HCT116 (cell line): Measurements from ENCODE around the gene ACOT2. TPM values are rescaled to one million over a fixed set of nuclear protein-coding genes. Genes with fewer than 3 reads are reported as not detected.

ENCODE experiments used
- ATAC-seq: fragments of 200-7000 bp; cut with Tn5 transposase; 2 replicates; pipeline ENCODE4 v1.9.1; 2020; ENCODE audit warnings: mild to moderate bottlenecking, moderate library complexity
- BruUV-seq: library from RNA; stranded (reverse); fragments of 400-500 nt; replicated peaks from 2 replicates; lab custom pipeline; 2021; lab: Mats Ljungman, UMichigan
- CTCF ChIA-PET: fragments of 300-600 bp; sonication (Branson Sonifier 250); formaldehyde crosslinking; loops from one replicate; lab custom pipeline; 2021; ENCODE audit warnings: antibody characterized with exemption; lab: Charles Lee
- POLR2A ChIA-PET: fragments of 300-600, 350-600 bp; sonication (Branson Sonifier 250); formaldehyde crosslinking; loops from one replicate; lab custom pipeline; 2021; ENCODE audit warnings: antibody characterized with exemption; lab: Charles Lee
- RAD21 ChIA-PET, 2 experiments: fragments of 300-600 bp; sonication (Branson Sonifier 250); formaldehyde crosslinking; loops; one replicate each; lab custom pipeline; 2023; ENCODE audit warnings: low total read pairs in 2 of 2; ENCODE audit not compliant: uncharacterized antibody in 2 of 2, unreplicated experiment in 2 of 2, low non-redundant PET in 1 of 2; lab: Charles Lee
- DNase-seq: peaks from one replicate; pipeline ENCODE4 v3.0.0-alpha.2; 2010; ENCODE audit warnings: low read depth, low spot score
- H2AFZ ChIP-seq: fragments of 200-600 bp; shearing (Covaris generic), sonication (generic); 2 replicates; pipeline ENCODE4 v1.6.1; 2017; ENCODE audit warnings: low read depth, mixed run types, mixed read lengths, antibody characterized with exemption, low read length; ENCODE audit not compliant: poor library complexity, severe bottlenecking
- H3K27ac ChIP-seq: 2 replicates; pipeline ENCODE4 v1.5.1; 2012; ENCODE audit warnings: low read depth, low read length
- H3K27me3 ChIP-seq: fragments of 200-600 bp; sonication (generic); 2 replicates; pipeline ENCODE4 v1.6.1; 2016; ENCODE audit warnings: mixed run types, low read length, mixed read lengths; ENCODE audit not compliant: insufficient read depth
- H3K36me3 ChIP-seq, 2 experiments: fragments of 200-500 bp in 1 of 2; fragments of 200-600 bp in 1 of 2; sonication (Bioruptor generic) in 1 of 2; sonication (generic) in 1 of 2; 2 replicates each; pipeline versions ENCODE4 v1.5.1 to v1.6.1; 2014 to 2016; ENCODE audit warnings: low read length in 2 of 2, inconsistent platforms in 1 of 2, mixed read lengths in 1 of 2, mixed run types in 1 of 2; ENCODE audit not compliant: insufficient read depth in 2 of 2, control insufficient read depth in 1 of 2
- H3K4me1 ChIP-seq, 2 experiments: fragments of 200-600 bp in 1 of 2; sonication (generic) in 1 of 2; 2 replicates each; pipeline versions ENCODE4 v1.5.1 to v1.6.1; 2012 to 2017; ENCODE audit warnings: low read length in 2 of 2, inconsistent platforms in 1 of 2, mild to moderate bottlenecking in 1 of 2, mixed read lengths in 1 of 2, mixed run types in 1 of 2, moderate library complexity in 1 of 2; ENCODE audit not compliant: insufficient read depth in 2 of 2, control insufficient read depth in 1 of 2
- H3K4me2 ChIP-seq: fragments of 200-600 bp; sonication (generic); 2 replicates; pipeline ENCODE4 v1.6.1; 2017; ENCODE audit warnings: mixed run types, low read length, mixed read lengths
- H3K4me3 ChIP-seq, 2 experiments: fragments of 200-600 bp in 1 of 2; sonication (generic) in 1 of 2; replicated peaks in 1 of 2; 2 replicates each; pipeline ENCODE4 v1.5.1; 2011 to 2016; ENCODE audit warnings: low read length in 2 of 2, control low read depth in 1 of 2, low read depth in 1 of 2, mild to moderate bottlenecking in 1 of 2, mixed read lengths in 1 of 2, mixed run types in 1 of 2
- H3K79me2 ChIP-seq: fragments of 200-600 bp; sonication (generic); 2 replicates; pipeline ENCODE4 v1.6.1; 2017; ENCODE audit warnings: mild to moderate bottlenecking, mixed run types, low read length, moderate library complexity, mixed read lengths; ENCODE audit not compliant: insufficient read depth
- H3K9ac ChIP-seq: fragments of 200-600 bp; sonication (generic); 2 replicates; pipeline ENCODE4 v1.6.1; 2016; ENCODE audit warnings: low read length, mixed read lengths
- H3K9me2 ChIP-seq: fragments of 200-600 bp; sonication (generic), shearing (Covaris generic); 2 replicates; pipeline ENCODE4 v1.6.1; 2017; ENCODE audit warnings: mixed run types, mild to moderate bottlenecking, moderate library complexity; ENCODE audit not compliant: insufficient read depth
- H3K9me3 ChIP-seq, 2 experiments: fragments of 200-500 bp in 1 of 2; fragments of 200-600 bp in 1 of 2; sonication (Bioruptor generic) in 1 of 2; sonication (generic) in 1 of 2; 2 replicates each; pipeline ENCODE4 v1.6.1; 2014 to 2017; ENCODE audit warnings: low read length in 2 of 2, mixed read lengths in 2 of 2, inconsistent platforms in 1 of 2, low read depth in 1 of 2, mild to moderate bottlenecking in 1 of 2, mixed run types in 1 of 2, moderate library complexity in 1 of 2; ENCODE audit not compliant: control insufficient read depth in 1 of 2, insufficient read depth in 1 of 2
- H4K20me1 ChIP-seq: fragments of 200-600 bp; sonication (generic), shearing (Covaris generic); 2 replicates; pipeline ENCODE4 v1.6.1; 2017; ENCODE audit warnings: mixed run types, mild to moderate bottlenecking, moderate library complexity; ENCODE audit not compliant: insufficient read depth
- CEBPB ChIP-seq: IDR thresholded peaks from 2 replicates; pipeline ENCODE4 v1.6.1; 2012; ENCODE audit warnings: low read depth
- EGR1 ChIP-seq: IDR thresholded peaks from 2 replicates; pipeline ENCODE4 v1.6.1; 2012; ENCODE audit warnings: low read depth
- ELF1 ChIP-seq: IDR thresholded peaks from 2 replicates; pipeline ENCODE4 v1.6.1; 2012; ENCODE audit warnings: low read depth, borderline replicate concordance
- EZH2 ChIP-seq: fragments of 200-600 bp; sonication (generic); IDR thresholded peaks from 2 replicates; pipeline ENCODE4 v1.6.1; 2017; ENCODE audit warnings: antibody characterized with exemption, mixed run types
- EZH2phosphoT487 ChIP-seq: fragments of 200-600 bp; IDR thresholded peaks from 2 replicates; pipeline ENCODE4 v1.6.1; 2018; ENCODE audit warnings: antibody characterized with exemption, borderline replicate concordance
- FOSL1 ChIP-seq: IDR thresholded peaks from 2 replicates; pipeline ENCODE4 v1.6.1; 2012; ENCODE audit warnings: low read depth
- JUND ChIP-seq: IDR thresholded peaks from 2 replicates; pipeline ENCODE4 v1.6.1; 2012
- POLR2A ChIP-seq: IDR thresholded peaks from 2 replicates; pipeline ENCODE4 v1.7.0; 2011; ENCODE audit warnings: borderline replicate concordance; ENCODE audit not compliant: insufficient read depth, insufficient read length; ENCODE audit errors: extremely low read depth
- POLR2AphosphoS5 ChIP-seq: IDR thresholded peaks from 2 replicates; pipeline ENCODE4 v1.6.1; 2011; ENCODE audit warnings: mild to moderate bottlenecking, low read depth, low read length, moderate library complexity
- RAD21 ChIP-seq: IDR thresholded peaks from 2 replicates; pipeline ENCODE4 v1.6.1; 2012; ENCODE audit warnings: low read depth, mild to moderate bottlenecking
- SIN3A ChIP-seq: IDR thresholded peaks from 2 replicates; pipeline ENCODE4 v1.6.1; 2012; ENCODE audit warnings: low read depth
- SP1 ChIP-seq: IDR thresholded peaks from 2 replicates; pipeline ENCODE4 v1.6.1; 2012; ENCODE audit warnings: low read depth
- SRF ChIP-seq: IDR thresholded peaks from 2 replicates; pipeline ENCODE4 v1.6.1; 2012; ENCODE audit warnings: low read depth
- TCF7L2 ChIP-seq: IDR thresholded peaks from 2 replicates; pipeline ENCODE4 v1.7.0; 2011; ENCODE audit warnings: borderline replicate concordance, inconsistent platforms; ENCODE audit not compliant: insufficient read depth, insufficient read length; ENCODE audit errors: extremely low read depth
- YY1 ChIP-seq: IDR thresholded peaks from 2 replicates; pipeline ENCODE4 v1.6.1; 2011; ENCODE audit warnings: low read length, low read depth, moderate library complexity, mild to moderate bottlenecking; ENCODE audit not compliant: insufficient replicate concordance; ENCODE audit errors: extremely low read depth
- ZFX ChIP-seq: fragments of 450-650 bp; IDR thresholded peaks from 2 replicates; pipeline ENCODE4 v1.6.1; 2017
- intact Hi-C: fragments of 100-400 bp; cut with micrococcal nuclease; formaldehyde crosslinking; loops from 2 replicates; pipeline ENCODE4 v1.10.0; 2022
- total RNA-seq: library from RNA; stranded (reverse); gene quantifications from one replicate; pipeline ENCODE4 v1.2.1, GENCODE V29; 2021; ENCODE audit not compliant: unreplicated experiment
- TF ChIP-seq, protein P1 (sequence below): IDR thresholded peaks from 2 replicates; pipeline ENCODE4 v1.6.1; 2011; ENCODE audit warnings: mild to moderate bottlenecking, low read length, moderate library complexity; ENCODE audit not compliant: insufficient replicate concordance; ENCODE audit errors: extremely low read depth
- TF ChIP-seq, protein P2 (sequence below): IDR thresholded peaks from 2 replicates; pipeline ENCODE4 v1.6.1; 2012
- TF ChIP-seq, protein P3 (sequence below): IDR thresholded peaks from 2 replicates; pipeline ENCODE4 v1.6.1; 2012

The ACOT2 gene
- total RNA-seq, 1 experiment from 2014 or later: 0.44 TPM

DNA sequence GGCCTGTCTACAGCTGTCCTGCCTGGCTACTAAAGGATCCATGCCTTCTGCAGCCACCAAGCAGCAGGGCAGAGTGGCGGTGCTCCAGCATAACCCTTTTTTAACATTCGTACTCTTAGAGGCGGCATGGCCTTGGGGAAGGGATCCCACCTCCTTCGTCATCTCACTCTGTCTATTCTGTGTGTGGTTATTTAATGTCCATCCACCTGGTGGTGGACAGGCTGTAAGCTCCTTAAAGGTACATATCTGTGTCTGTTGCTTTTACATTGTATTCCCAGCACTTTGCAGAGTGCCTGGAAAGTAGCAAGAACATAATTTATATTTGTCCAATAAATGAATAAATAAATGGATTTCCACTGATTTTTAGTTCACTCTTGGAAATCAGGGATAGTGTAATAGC, 47.8 kb upstream of the ACOT2 start (continued):
- TF ChIP-seq RAD21 (no peak), CEBPB (no peak)
- TF ChIP-seq, protein P1, sequence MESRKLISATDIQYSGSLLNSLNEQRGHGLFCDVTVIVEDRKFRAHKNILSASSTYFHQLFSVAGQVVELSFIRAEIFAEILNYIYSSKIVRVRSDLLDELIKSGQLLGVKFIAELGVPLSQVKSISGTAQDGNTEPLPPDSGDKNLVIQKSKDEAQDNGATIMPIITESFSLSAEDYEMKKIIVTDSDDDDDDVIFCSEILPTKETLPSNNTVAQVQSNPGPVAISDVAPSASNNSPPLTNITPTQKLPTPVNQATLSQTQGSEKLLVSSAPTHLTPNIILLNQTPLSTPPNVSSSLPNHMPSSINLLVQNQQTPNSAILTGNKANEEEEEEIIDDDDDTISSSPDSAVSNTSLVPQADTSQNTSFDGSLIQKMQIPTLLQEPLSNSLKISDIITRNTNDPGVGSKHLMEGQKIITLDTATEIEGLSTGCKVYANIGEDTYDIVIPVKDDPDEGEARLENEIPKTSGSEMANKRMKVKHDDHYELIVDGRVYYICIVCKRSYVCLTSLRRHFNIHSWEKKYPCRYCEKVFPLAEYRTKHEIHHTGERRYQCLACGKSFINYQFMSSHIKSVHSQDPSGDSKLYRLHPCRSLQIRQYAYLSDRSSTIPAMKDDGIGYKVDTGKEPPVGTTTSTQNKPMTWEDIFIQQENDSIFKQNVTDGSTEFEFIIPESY: no peak
- TF ChIP-seq, protein P2, sequence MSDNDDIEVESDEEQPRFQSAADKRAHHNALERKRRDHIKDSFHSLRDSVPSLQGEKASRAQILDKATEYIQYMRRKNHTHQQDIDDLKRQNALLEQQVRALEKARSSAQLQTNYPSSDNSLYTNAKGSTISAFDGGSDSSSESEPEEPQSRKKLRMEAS: no peak

DNA sequence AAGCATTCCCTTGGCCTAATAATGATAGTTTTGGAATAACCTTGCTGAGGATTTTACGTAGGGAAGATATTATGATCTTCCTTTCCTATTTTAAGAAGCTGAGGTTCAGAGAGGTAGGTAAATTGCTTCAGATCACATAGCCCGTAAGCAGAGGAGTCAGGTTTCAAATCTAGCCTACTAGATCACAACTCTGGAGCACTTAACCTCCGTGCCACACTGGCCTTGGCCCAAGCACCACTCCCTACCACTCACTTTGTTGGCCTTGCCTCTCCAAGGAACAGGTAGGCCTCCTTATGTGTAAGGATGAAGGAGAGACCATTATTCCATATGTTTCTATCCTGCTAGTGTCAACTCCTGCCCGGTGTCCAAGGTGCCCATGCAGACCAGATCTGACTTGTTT, 44.5 kb upstream of the ACOT2 start:
- Histone ChIP-seq H2AFZ (no peak overlapping the region), H3K36me3 (no peaks in the 10 kb centered on the region), H3K27ac (no peak overlapping the region), H3K4me2 (0 out of 2 replicates have a peak overlapping the region, but pooled peaks have one; percentile 27), H4K20me1 (no peaks in the 10 kb centered on the region), H3K9me2 (no peaks in the 10 kb centered on the region), H3K9ac (no peak overlapping the region), H3K79me2 (no peaks in the 10 kb centered on the region), H3K4me3 (no peak overlapping the region), H3K27me3 (no peaks in the 10 kb centered on the region), H3K4me1 (peaks cover 4 to 6% of the 10 kb centered on the region in 2 experiments; a peak in 3 of 4 replicates), H3K9me3 (no peaks in the 10 kb centered on the region)
- BruUV-seq: no TSS peak
- DNase-seq (no peak), ATAC-seq (no peak)
- intact Hi-C loops: no loop called here
- ChIA-PET POLR2A (interaction anchor here (0.7 kb wide), 1 partner anchor 73 kb away, joined by 3 read pairs; no protein-coding TSS in a partner anchor), RAD21 (no interaction called here), CTCF (interaction anchor here (0.9 kb wide), 1 partner anchor 13 kb away, joined by 3 read pairs; no protein-coding TSS in a partner anchor)
- TF ChIP-seq POLR2A (no peak), ZFX (no peak), ELF1 (no peak), SRF (no peak), SP1 (no peak), JUND (no peak), FOSL1 (no peak), POLR2AphosphoS5 (no peak), CEBPB (no peak), SIN3A (no peak), EZH2phosphoT487 (no peak), YY1 (no peak), EGR1 (no peak), EZH2 (no peak), TCF7L2 (no peak)
- TF ChIP-seq, protein P2: no peak
- TF ChIP-seq, protein P1: no peak
- TF ChIP-seq, protein P3, sequence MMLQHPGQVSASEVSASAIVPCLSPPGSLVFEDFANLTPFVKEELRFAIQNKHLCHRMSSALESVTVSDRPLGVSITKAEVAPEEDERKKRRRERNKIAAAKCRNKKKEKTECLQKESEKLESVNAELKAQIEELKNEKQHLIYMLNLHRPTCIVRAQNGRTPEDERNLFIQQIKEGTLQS: no peak
